HEK293T (cell line): ENCODE results near the gene SERINC3.

ENCODE experiments used
- ARNT ChIP-seq: fragments of 450-650 bp; IDR thresholded peaks from 2 replicates; pipeline ENCODE4 v1.6.1; 2017; ENCODE audit warnings: mild to moderate bottlenecking
- BHLHE40 ChIP-seq: fragments of 450-650 bp; IDR thresholded peaks from 2 replicates; pipeline ENCODE4 v1.6.1; 2016; ENCODE audit warnings: mild to moderate bottlenecking, moderate library complexity, borderline replicate concordance
- CTBP1 ChIP-seq: fragments of 450-650 bp; IDR thresholded peaks from 2 replicates; pipeline ENCODE4 v1.6.1; 2016; ENCODE audit warnings: borderline replicate concordance
- FOXM1 ChIP-seq: fragments of 450-650 bp; IDR thresholded peaks from 2 replicates; pipeline ENCODE4 v1.6.1; 2017; ENCODE audit warnings: mild to moderate bottlenecking, borderline replicate concordance
- HDGF ChIP-seq: fragments of 450-650 bp; IDR thresholded peaks from 2 replicates; pipeline ENCODE4 v1.6.1; 2017; ENCODE audit warnings: antibody characterized with exemption, borderline replicate concordance
- L3MBTL2 ChIP-seq: fragments of 450-650 bp; conservative IDR thresholded peaks from 2 replicates; pipeline ENCODE4 v1.6.1; 2016; ENCODE audit warnings: mild to moderate bottlenecking
- SP1 ChIP-seq: fragments of 450-650 bp; IDR thresholded peaks from 2 replicates; pipeline ENCODE4 v1.6.1; 2017

GRCh38 chr20:44571362-44571988 lies 49.6 kb upstream of the SERINC3 start:
- TF ChIP-seq BHLHE40 (no peak), FOXM1 (no peak), HDGF (no peak), SP1 (no peak), CTBP1 (no peak), L3MBTL2 (no peak), ARNT (no peak)
